GM12865 (cell line): ENCODE measurements around the gene THSD4.
A peak's percentile ranks its signal among the peaks of the same experiment; 100 is the strongest.

Experiments used
- DNase-seq: peaks from one replicate; pipeline ENCODE4 v3.0.0; 2010; ENCODE audit warnings: low read depth
- H3K4me3 ChIP-seq: 2 replicates; pipeline ENCODE4 v1.5.1; 2011; ENCODE audit warnings: mild to moderate bottlenecking, low read depth, low read length, control low read depth
- CTCF ChIP-seq: IDR thresholded peaks from 2 replicates; pipeline ENCODE4 v1.5.1; 2011; ENCODE audit warnings: low read length, control low read depth, low read depth, inconsistent platforms; ENCODE audit not compliant: insufficient read depth; ENCODE audit errors: missing control alignments

Gene THSD4

GRCh38 chr15:71791975-71792374 is 676.7 kb downstream of the THSD4 start:
- DNase-seq, result no peak
- H3K4me3 ChIP-seq, result no peak overlapping the region
- no peak for TF ChIP-seq CTCF

- no peak overlapping the region for H3K4me3 ChIP-seq
- no peak for DNase-seq
- no peak for TF ChIP-seq CTCF
Measured at GRCh38 chr15:71792521-71792920, 677.2 kb downstream of the THSD4 start.

DNA sequence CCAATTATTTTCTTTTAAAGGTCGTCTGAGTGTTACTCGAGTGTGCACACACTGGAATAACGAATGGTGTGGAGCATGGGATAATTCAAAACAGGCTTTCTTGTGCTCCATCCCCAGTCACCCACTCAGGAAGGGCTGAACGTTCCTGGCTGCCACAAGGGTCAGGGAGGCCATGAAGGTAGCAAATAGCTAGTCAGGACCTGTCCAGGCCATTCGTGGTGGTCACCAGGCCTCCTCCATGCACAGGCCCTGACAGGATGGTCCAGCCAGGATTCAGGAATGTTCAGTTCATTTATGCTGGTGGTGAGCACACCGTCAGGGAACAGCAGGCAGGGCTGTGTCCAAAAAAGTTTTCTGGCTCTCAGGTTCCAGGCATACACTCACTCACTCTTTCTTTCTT is 683.4 kb downstream of the THSD4 start:
- no peak overlapping the region for H3K4me3 ChIP-seq
- TF ChIP-seq CTCF, result no peak
- no peak for DNase-seq

- DNase-seq, result no peak
- no peak overlapping the region for H3K4me3 ChIP-seq
- TF ChIP-seq CTCF, result no peak
Measured at GRCh38 chr15:71800190-71800589, 684.9 kb downstream of the THSD4 start.

DNA sequence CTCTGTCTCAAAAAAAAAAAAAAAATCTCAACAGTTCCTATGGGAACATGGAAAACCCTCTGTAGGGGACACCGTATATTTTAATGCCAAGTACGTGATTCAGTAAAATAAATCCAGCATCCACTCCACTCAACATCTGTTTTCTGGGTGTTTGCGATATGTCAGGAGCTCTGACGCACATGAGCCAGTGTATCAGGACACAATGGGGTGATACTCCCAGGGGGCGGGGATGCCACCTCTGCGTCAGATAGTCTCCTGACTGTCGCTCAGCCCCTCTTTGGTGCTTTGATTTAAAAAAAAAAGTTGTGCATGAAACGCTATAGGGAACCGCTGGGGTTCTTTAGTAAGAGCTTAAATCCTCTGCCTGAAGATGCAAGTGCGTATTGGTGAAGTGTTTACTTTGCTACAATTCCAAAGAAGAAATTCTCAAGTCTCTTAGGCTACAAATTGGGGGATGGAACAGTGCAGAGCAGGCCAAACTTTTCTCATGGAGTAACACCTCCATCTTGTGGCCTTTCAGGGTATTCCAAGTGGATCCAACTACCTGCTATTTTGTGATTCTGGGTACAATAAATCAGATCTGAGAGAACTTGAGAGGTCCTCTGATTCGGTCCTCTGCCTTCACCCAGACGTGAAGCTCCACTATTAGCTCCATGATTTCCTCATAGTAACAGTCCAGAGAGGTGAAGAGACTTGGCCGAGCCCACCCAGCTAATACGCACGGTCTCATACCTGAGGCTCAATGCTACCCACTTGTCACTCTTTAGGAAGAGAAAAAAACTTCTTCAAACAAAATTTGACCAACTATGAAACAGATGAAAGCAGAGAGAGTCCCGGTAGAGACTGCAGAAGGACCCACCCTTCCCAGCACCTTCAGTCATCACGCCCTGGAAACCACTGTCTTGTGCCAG is 685.8 kb downstream of the THSD4 start:
- no peak overlapping the region for H3K4me3 ChIP-seq
- DNase-seq, result peak; percentile 69
- TF ChIP-seq CTCF, result peak; percentile 75

DNA sequence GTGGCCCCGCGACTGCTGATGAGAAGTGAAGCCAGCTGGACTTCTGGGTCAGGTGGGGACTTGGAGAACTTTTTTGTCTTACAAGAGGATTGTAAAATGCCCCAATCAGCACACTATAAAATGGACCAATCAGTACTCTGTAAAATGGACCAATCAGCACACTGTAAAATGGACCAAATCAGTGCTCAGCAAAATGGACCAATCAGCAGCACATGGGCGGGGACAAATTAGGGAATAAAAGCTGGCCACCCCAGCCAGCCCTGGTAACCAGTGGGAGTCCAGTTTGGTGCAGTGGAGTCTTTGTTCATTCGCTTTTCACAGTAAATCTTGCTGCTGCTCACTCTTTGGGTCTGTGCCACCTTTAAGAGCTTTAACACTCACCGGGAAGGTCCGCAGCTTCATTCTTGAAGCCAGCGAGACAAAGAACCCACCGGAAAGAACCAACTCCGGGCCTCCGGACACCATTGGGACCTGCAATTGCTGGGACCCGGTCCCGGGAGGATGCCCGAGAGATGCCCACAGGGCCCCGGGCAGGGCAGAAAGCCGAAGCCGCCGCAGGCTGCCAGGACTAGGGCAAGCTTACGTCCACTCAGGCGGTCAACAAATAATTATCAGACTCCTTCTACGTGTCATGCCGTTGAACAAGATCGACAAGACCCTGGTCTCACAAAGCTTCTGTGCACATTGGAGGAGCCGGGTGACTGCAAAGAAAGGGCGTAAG is 686.8 kb downstream of the THSD4 start:
- DNase-seq, result no peak
- no peak for TF ChIP-seq CTCF

More for the DNA sequence above, 686.8 kb downstream of the THSD4 start:
- no peak overlapping the region for H3K4me3 ChIP-seq
